H1 (cell line): ENCODE results near the gene ARHGAP24. TPM values are rescaled to one million over a fixed set of nuclear protein-coding genes. Genes with fewer than 3 reads are reported as not detected.
A peak's percentile ranks its signal among the peaks of the same experiment; 100 is the strongest.

Experiments
- CTCF ChIA-PET: fragments of 300-600 bp; sonication (Branson Sonifier 250); formaldehyde crosslinking; loops from one replicate; lab custom pipeline; 2021; ENCODE audit not compliant: partially characterized antibody; lab: Charles Lee
- POLR2A ChIA-PET: fragments of 300-600 bp; sonication (Branson Sonifier 250); formaldehyde crosslinking; loops from one replicate; lab custom pipeline; 2021; ENCODE audit warnings: inconsistent platforms; ENCODE audit not compliant: partially characterized antibody; lab: Charles Lee
- DNase-seq, 2 experiments: peaks; one replicate each; pipeline versions ENCODE4 v3.0.0 to v3.0.0-alpha.2; 2010 to 2022; ENCODE audit warnings: low spot score in 2 of 2, low read depth in 1 of 2, mixed read lengths in 1 of 2
- FAIRE-seq: peaks from 2 replicates; lab custom pipeline; 2011; peaks lifted over from hg19 to GRCh38; lab: Jason Lieb, UNC
- H2AFZ ChIP-seq: 2 replicates; pipeline ENCODE4 v1.8.1; 2012; ENCODE audit warnings: low read length, inconsistent platforms
- H2AK5ac ChIP-seq: 2 replicates; pipeline ENCODE4 v1.6.1; 2013; ENCODE audit warnings: low read depth, low read length
- H2BK120ac ChIP-seq: replicated peaks from 2 replicates; pipeline ENCODE3; 2013; ENCODE audit warnings: low read depth, low read length, inconsistent platforms
- H2BK12ac ChIP-seq: 2 replicates; pipeline ENCODE4 v1.6.1; 2013; ENCODE audit warnings: low read depth, low read length
- H2BK15ac ChIP-seq: 2 replicates; pipeline ENCODE4 v1.6.1; 2013; ENCODE audit warnings: low read length
- H2BK20ac ChIP-seq: 2 replicates; pipeline ENCODE4 v1.6.1; 2013; ENCODE audit warnings: low read length
- H2BK5ac ChIP-seq: 2 replicates; pipeline ENCODE4 v1.6.1; 2013; ENCODE audit warnings: low read depth, low read length
- H3K14ac ChIP-seq: 2 replicates; pipeline ENCODE4 v1.6.1; 2013; ENCODE audit warnings: inconsistent platforms; ENCODE audit not compliant: insufficient read length
- H3K18ac ChIP-seq: 2 replicates; pipeline ENCODE4 v1.6.1; 2013; ENCODE audit warnings: low read length; ENCODE audit errors: extremely low read depth
- H3K23ac ChIP-seq: 2 replicates; pipeline ENCODE4 v1.6.1; 2013; ENCODE audit warnings: inconsistent platforms; ENCODE audit not compliant: insufficient read length
- H3K23me2 ChIP-seq: 2 replicates; pipeline ENCODE4 v1.6.1; 2013; ENCODE audit warnings: low read depth, low read length
- H3K27ac ChIP-seq: 2 replicates; pipeline ENCODE4 v1.6.1; 2011; ENCODE audit warnings: low read depth, low read length, inconsistent platforms
- H3K27me3 ChIP-seq, 4 experiments: replicated peaks in 1 of 4; 1 replicate in 1 of 4; 2 replicates in 3 of 4; pipeline versions ENCODE4 v1.6.1 to v1.8.1; 2011 to 2013; ENCODE audit warnings: low read length in 3 of 4, mild to moderate bottlenecking in 3 of 4, inconsistent platforms in 2 of 4, mixed read lengths in 2 of 4, moderate library complexity in 1 of 4; ENCODE audit not compliant: control insufficient read depth in 3 of 4, insufficient read depth in 3 of 4; ENCODE audit errors: extremely low read depth in 1 of 4
- H3K36me3 ChIP-seq, 4 experiments: 2 replicates each; pipeline versions ENCODE4 v1.6.1 to v1.8.1; 2011 to 2013; ENCODE audit warnings: mild to moderate bottlenecking in 4 of 4, low read length in 3 of 4, moderate library complexity in 2 of 4, control low read depth in 1 of 4, inconsistent platforms in 1 of 4; ENCODE audit not compliant: insufficient read depth in 4 of 4, control insufficient read depth in 2 of 4
- H3K4ac ChIP-seq: replicated peaks from 2 replicates; pipeline ENCODE3; 2013; ENCODE audit warnings: low read length, low read depth, mixed read lengths, inconsistent platforms; ENCODE audit not compliant: insufficient read length
- H3K4me1 ChIP-seq, 4 experiments: replicated peaks in 1 of 4; 1 replicate in 1 of 4; 2 replicates in 3 of 4; pipeline versions ENCODE4 v1.6.1 to v1.8.1; 2011 to 2013; ENCODE audit warnings: low read length in 3 of 4, inconsistent platforms in 2 of 4, mixed read lengths in 1 of 4; ENCODE audit not compliant: insufficient read depth in 4 of 4, control insufficient read depth in 3 of 4
- H3K4me2 ChIP-seq, 2 experiments: 2 replicates each; pipeline versions ENCODE4 v1.6.1 to v1.8.1; 2011 to 2013; ENCODE audit warnings: low read depth in 2 of 2, low read length in 2 of 2, control low read depth in 1 of 2, inconsistent platforms in 1 of 2, mild to moderate bottlenecking in 1 of 2; ENCODE audit not compliant: insufficient read depth in 1 of 2
- H3K4me3 ChIP-seq, 4 experiments: fragments of 200-600, 300-600 bp in 1 of 4; sonication (generic), shearing (Covaris generic), sonication (Bioruptor Twin) in 1 of 4; 2 replicates each; pipeline versions ENCODE4 v1.5.1 to v1.8.1; 2011 to 2016; ENCODE audit warnings: low read length in 4 of 4, low read depth in 3 of 4, control low read depth in 2 of 4, inconsistent platforms in 2 of 4, mild to moderate bottlenecking in 2 of 4, mixed read lengths in 1 of 4, moderate library complexity in 1 of 4; ENCODE audit not compliant: insufficient read depth in 2 of 4; ENCODE audit errors: extremely low read depth in 1 of 4
- H3K56ac ChIP-seq: replicated peaks from 2 replicates; pipeline ENCODE3; 2013; ENCODE audit warnings: low read depth, mild to moderate bottlenecking, mixed read lengths, low read length, inconsistent platforms; ENCODE audit not compliant: insufficient read length
- H3K79me1 ChIP-seq: 2 replicates; pipeline ENCODE4 v1.6.1; 2013; ENCODE audit warnings: low read depth, low read length, control low read depth
- H3K79me2 ChIP-seq, 2 experiments: 2 replicates each; pipeline versions ENCODE4 v1.6.1 to v1.8.1; 2012 to 2013; ENCODE audit warnings: low read length in 2 of 2, mild to moderate bottlenecking in 2 of 2, inconsistent platforms in 1 of 2; ENCODE audit not compliant: insufficient read depth in 2 of 2, control insufficient read depth in 1 of 2
- H3K9ac ChIP-seq, 4 experiments: replicated peaks in 1 of 4; 1 replicate in 1 of 4; 2 replicates in 3 of 4; pipeline versions ENCODE4 v1.6.1 to v1.8.1; 2011 to 2013; ENCODE audit warnings: low read depth in 3 of 4, low read length in 3 of 4, control low read depth in 2 of 4, mild to moderate bottlenecking in 2 of 4, moderate library complexity in 2 of 4, inconsistent platforms in 1 of 4; ENCODE audit errors: extremely low read depth in 1 of 4
- H3K9me3 ChIP-seq, 2 experiments: 2 replicates each; pipeline versions ENCODE4 v1.6.1 to v1.8.1; 2012 to 2013; ENCODE audit warnings: mild to moderate bottlenecking in 2 of 2, moderate library complexity in 2 of 2, control low read depth in 1 of 2, inconsistent platforms in 1 of 2, low read depth in 1 of 2, low read length in 1 of 2, mixed read lengths in 1 of 2; ENCODE audit not compliant: insufficient read depth in 2 of 2
- H4K20me1 ChIP-seq, 2 experiments: replicated peaks in 1 of 2; 2 replicates each; pipeline versions ENCODE3 to v1.8.1; 2011 to 2013; ENCODE audit warnings: inconsistent platforms in 2 of 2, low read length in 2 of 2, mild to moderate bottlenecking in 1 of 2; ENCODE audit not compliant: insufficient read depth in 2 of 2, control insufficient read depth in 1 of 2
- H4K5ac ChIP-seq: 2 replicates; pipeline ENCODE4 v1.6.1; 2013; ENCODE audit warnings: low read length, low read depth, mixed read lengths, inconsistent platforms; ENCODE audit not compliant: insufficient read length
- H4K8ac ChIP-seq: 2 replicates; pipeline ENCODE4 v1.8.0; 2013; ENCODE audit warnings: mild to moderate bottlenecking, moderate library complexity, low read length, inconsistent platforms; ENCODE audit not compliant: insufficient read depth; ENCODE audit errors: extremely low read depth
- H4K91ac ChIP-seq: replicated peaks from 2 replicates; pipeline ENCODE3; 2013; ENCODE audit warnings: low read length, mixed read lengths, inconsistent platforms; ENCODE audit not compliant: insufficient read length
- BACH1 ChIP-seq: IDR thresholded peaks from 2 replicates; pipeline ENCODE4 v1.6.1; 2012; ENCODE audit warnings: low read length, improper control_type of control experiment
- NRF1 ChIP-seq: IDR thresholded peaks from 2 replicates; pipeline ENCODE4 v1.6.1; 2011; ENCODE audit warnings: mild to moderate bottlenecking, low read depth, low read length, improper control_type of control experiment
- SIN3A ChIP-seq, 2 experiments: IDR thresholded peaks in 1 of 2; conservative IDR thresholded peaks in 1 of 2; 2 replicates each; pipeline ENCODE4 v1.6.1; 2011 to 2012; ENCODE audit warnings: low read length in 2 of 2, improper control_type of control experiment in 1 of 2, low read depth in 1 of 2, mild to moderate bottlenecking in 1 of 2
- ZNF274 ChIP-seq: IDR thresholded peaks from 2 replicates; pipeline ENCODE4 v1.7.0; 2012; ENCODE audit warnings: low read length, borderline replicate concordance; ENCODE audit errors: extremely low read depth
- WGBS, 2 experiments: shearing (Covaris generic) in 1 of 2; methylation state at CpG; one replicate each; pipeline versions ENCODE4 v1.1.6 to v1.1.7; 2013 to 2015; ENCODE audit warnings: low lambda C conversion rate in 2 of 2, mixed read lengths in 2 of 2, inconsistent platforms in 1 of 2, low coverage in 1 of 2, missing lambda C conversion rate in 1 of 2; ENCODE audit not compliant: insufficient replicate concordance in 2 of 2, insufficient coverage in 1 of 2, insufficient read length in 1 of 2; ENCODE audit errors: extremely low coverage in 1 of 2, missing lambda C conversion rate in 1 of 2; 5-methylcytosine and 5-hydroxymethylcytosine counted together
- polyA plus RNA-seq, 7 experiments: library from polyadenylated mRNA; depleted of rRNA in 3 of 7; stranded (reverse) in 5 of 7; unstranded in 2 of 7; fragments of >200 nt in 5 of 7; fragments of 200-250 nt in 2 of 7; gene quantifications; 1 replicate in 5 of 7; 2 replicates in 1 of 7; 4 replicates in 1 of 7; pipeline versions ENCODE4 v1.2.1 to v1.2.3, GENCODE V29; 2011 to 2013; ENCODE audit warnings: missing spikeins in 2 of 7, mixed read lengths in 2 of 7
- total RNA-seq: library from RNA; stranded (reverse); fragmentation: NEBNext Ultra II Directional; extraction: Animal tissue kit (Norgen Biotek cat#: 25700); gene quantifications from 2 replicates; pipeline ENCODE4 v1.2.1, GENCODE V29; 2021

The ARHGAP24 gene
- total and polyA plus RNA-seq, 2 of the 8 experiments (the other 6 are each of a cell fraction or from before 2014, with no cell fraction given) = 0.08 to 0.50 TPM

GRCh38 chr4:85675076-85676049, 200.4 kb downstream of the ARHGAP24 start:
- CTCF ChIA-PET = interaction anchor here (1.7 kb wide), 1 partner anchor 11 kb away, joined by 8 read pairs; no protein-coding TSS in a partner anchor
- WGBS, 2 experiments = 91% methylated on average over 7 of the region's 7 CpGs; no CpG with 5 or more reads in 1 of the 2 experiments

More at GRCh38 chr4:85675076-85676049, 200.4 kb downstream of the ARHGAP24 start:
- Histone ChIP-seq H2BK15ac (no peak overlapping the region), H4K91ac (no peak overlapping the region), H3K27me3 (no peaks in the 10 kb centered on the region; a peak in 1 of 7 replicates), H3K79me1 (no peaks in the 10 kb centered on the region), H3K9ac (no peak overlapping the region), H2BK20ac (no peak overlapping the region), H3K23me2 (no peaks in the 10 kb centered on the region), H3K9me3 (no peaks in the 10 kb centered on the region), H3K56ac (no peak overlapping the region), H4K20me1 (no peaks in the 10 kb centered on the region), H3K4me3 (no peak overlapping the region; a peak in 1 of 8 replicates), H3K4me1 (peaks cover 0 to 10% (median 5%) of the 10 kb centered on the region in 4 experiments; a peak in 4 of 7 replicates), H3K4ac (no peak overlapping the region), H4K8ac (no peak overlapping the region), H2BK5ac (no peak overlapping the region), H3K27ac (no peak overlapping the region), H2AK5ac (no peak overlapping the region), H4K5ac (no peak overlapping the region), H2BK120ac (no peak overlapping the region), H3K18ac (no peak overlapping the region), H3K14ac (no peak overlapping the region), H3K4me2 (peak overlapping the region; percentile 24 to 48), H2BK12ac (no peak overlapping the region), H2AFZ (no peak overlapping the region), H3K36me3 (no peaks in the 10 kb centered on the region), H3K23ac (no peak overlapping the region), H3K79me2 (no peaks in the 10 kb centered on the region)
- no peak for TF ChIP-seq NRF1
- TF ChIP-seq BACH1 = no peak
- no peak for TF ChIP-seq ZNF274
- TF ChIP-seq SIN3A (conservative IDR thresholded peaks at IDR 0.05 in 1 of 2, IDR thresholded peaks at IDR 0.05 in 1 of 2; ENCODE audit: low read depth in 1 of 2, low read length in 2 of 2) = no peak
- no peak for DNase-seq
- FAIRE-seq = no peak
- POLR2A ChIA-PET = no interaction called here
